ENCODE measurements around the gene KRTAP5-5. TPM values are rescaled to one million over a fixed set of nuclear protein-coding genes. Genes with fewer than 3 reads are reported as not detected.
"Not testable (repeated sequence)": the region's sequence is repeated elsewhere in the genome, so short reads cannot be mapped to it uniquely, and the experiment has no call there.

Gene KRTAP5-5
- total and polyA plus RNA-seq, 12 donors, result not detected

GRCh38 chr11:1589996-1590395 lies 39.6 kb upstream of the KRTAP5-5 start:
- intact Hi-C loops (cut with DNase I), result no loop called here
- no peaks in the 10 kb centered on the region for H3K36me3 ChIP-seq
- no peak overlapping the region for H3K4me3 ChIP-seq
- ATAC-seq (no peak), DNase-seq (no peak)
- peaks cover 0 to 9% (median 0%) of the 10 kb centered on the region in 7 donors for H3K27me3 ChIP-seq
- H3K4me1 ChIP-seq, result peaks cover 0 to 11% (median 0%) of the 10 kb centered on the region in 9 donors
- H3K9me3 ChIP-seq, result peaks cover 0 to 6% (median 0%) of the 10 kb centered on the region in 11 donors
- H3K27ac ChIP-seq, result peak overlapping the region in 4 of 10 donors; percentile 44 to 69 (median 59)
- TF ChIP-seq, protein P1, sequence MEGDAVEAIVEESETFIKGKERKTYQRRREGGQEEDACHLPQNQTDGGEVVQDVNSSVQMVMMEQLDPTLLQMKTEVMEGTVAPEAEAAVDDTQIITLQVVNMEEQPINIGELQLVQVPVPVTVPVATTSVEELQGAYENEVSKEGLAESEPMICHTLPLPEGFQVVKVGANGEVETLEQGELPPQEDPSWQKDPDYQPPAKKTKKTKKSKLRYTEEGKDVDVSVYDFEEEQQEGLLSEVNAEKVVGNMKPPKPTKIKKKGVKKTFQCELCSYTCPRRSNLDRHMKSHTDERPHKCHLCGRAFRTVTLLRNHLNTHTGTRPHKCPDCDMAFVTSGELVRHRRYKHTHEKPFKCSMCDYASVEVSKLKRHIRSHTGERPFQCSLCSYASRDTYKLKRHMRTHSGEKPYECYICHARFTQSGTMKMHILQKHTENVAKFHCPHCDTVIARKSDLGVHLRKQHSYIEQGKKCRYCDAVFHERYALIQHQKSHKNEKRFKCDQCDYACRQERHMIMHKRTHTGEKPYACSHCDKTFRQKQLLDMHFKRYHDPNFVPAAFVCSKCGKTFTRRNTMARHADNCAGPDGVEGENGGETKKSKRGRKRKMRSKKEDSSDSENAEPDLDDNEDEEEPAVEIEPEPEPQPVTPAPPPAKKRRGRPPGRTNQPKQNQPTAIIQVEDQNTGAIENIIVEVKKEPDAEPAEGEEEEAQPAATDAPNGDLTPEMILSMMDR (IDR thresholded peaks at IDR 0.05), result no peak
- 91 to 94% methylated on average over 6 of the region's 6 CpGs for WGBS, 2 donors

GRCh38 chr11:1592628-1593027 lies 36.9 kb upstream of the KRTAP5-5 start:
- Histone ChIP-seq H3K4me3 (no peak overlapping the region), H3K4me1 (peaks cover 0 to 23% (median 4%) of the 10 kb centered on the region in 9 donors), H3K27ac (no peak overlapping the region), H3K36me3 (no peaks in the 10 kb centered on the region), H3K27me3 (peaks cover 0 to 21% (median 3%) of the 10 kb centered on the region in 7 donors), H3K9me3 (peaks cover 0 to 6% (median 0%) of the 10 kb centered on the region in 11 donors)
- 81 to 85% methylated on average over 9 of the region's 9 CpGs for WGBS, 2 donors
- ATAC-seq (no peak), DNase-seq (no peak)
- TF ChIP-seq, protein P1 (IDR thresholded peaks at IDR 0.05), result no peak
- intact Hi-C loops (cut with DNase I), result no loop called here

DNA sequence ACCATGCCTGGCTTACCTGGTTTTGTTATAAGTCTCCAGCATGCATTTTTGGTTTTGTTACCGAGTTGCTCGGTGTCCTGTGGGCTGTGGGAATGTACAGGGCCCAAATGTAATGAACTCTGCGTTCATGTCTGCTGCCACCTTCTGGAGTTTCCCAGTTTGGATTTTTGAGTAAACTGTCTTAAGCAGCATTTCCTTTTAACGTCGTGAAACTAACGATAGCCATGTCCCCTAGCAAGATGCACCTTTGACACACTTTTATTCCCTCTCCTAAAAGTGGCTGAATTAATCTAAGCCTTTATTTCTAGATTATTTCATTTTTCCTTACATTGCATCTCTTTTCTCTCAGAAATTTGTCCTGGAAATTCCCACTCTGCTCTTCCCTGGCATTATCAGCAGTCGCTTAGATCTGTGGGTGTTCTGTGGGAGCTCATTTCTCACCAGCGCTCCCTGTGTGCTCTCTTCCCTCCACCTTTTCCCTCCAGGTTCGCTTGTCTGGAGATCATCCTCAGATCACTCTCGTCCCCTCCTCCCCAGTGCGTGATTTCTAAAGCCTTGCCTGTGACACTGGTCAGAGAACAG lies 33.5 kb upstream of the KRTAP5-5 start:
- Histone ChIP-seq H3K4me1 (peaks cover 0 to 18% (median 0%) of the 10 kb centered on the region in 9 donors), H3K27me3 (peaks cover 0 to 19% (median 3%) of the 10 kb centered on the region in 7 donors)
- H3K4me3 ChIP-seq; H3K36me3 ChIP-seq; DNase-seq; H3K9me3 ChIP-seq; H3K27ac ChIP-seq; intact Hi-C loops (cut with DNase I): not testable (repeated sequence)
- 47% methylated on average over 11 of the region's 11 CpGs for WGBS, 2 donors
- peak in 5 of 8 donors; percentile 16 to 72 (median 49) for ATAC-seq

GRCh38 chr11:1596576-1597121 lies 32.9 kb upstream of the KRTAP5-5 start:
- DNase-seq; H3K9me3 ChIP-seq; intact Hi-C loops (cut with DNase I); H3K27ac ChIP-seq; H3K4me3 ChIP-seq; H3K36me3 ChIP-seq: not testable (repeated sequence)
- Histone ChIP-seq H3K27me3 (peaks cover 0 to 18% (median 3%) of the 10 kb centered on the region in 7 donors), H3K4me1 (peaks cover 0 to 18% (median 0%) of the 10 kb centered on the region in 9 donors)
- 56 to 62% methylated on average over 19 of the region's 19 CpGs for WGBS, 2 donors
- peak in 4 of 8 donors; percentile 41 to 59 (median 52) for ATAC-seq

GRCh38 chr11:1597331-1597993 lies 32.1 kb upstream of the KRTAP5-5 start:
- ATAC-seq (no peak), DNase-seq (no peak)
- intact Hi-C loops (cut with DNase I), result no loop called here
- Histone ChIP-seq H3K9me3 (no peaks in the 10 kb centered on the region), H3K36me3 (no peaks in the 10 kb centered on the region), H3K4me1 (peaks cover 0 to 18% (median 0%) of the 10 kb centered on the region in 9 donors), H3K27me3 (peaks cover 0 to 18% (median 3%) of the 10 kb centered on the region in 7 donors), H3K27ac (no peak overlapping the region), H3K4me3 (no peak overlapping the region)
- WGBS, 2 donors, result 86 to 87% methylated on average over 10 of the region's 10 CpGs
- TF ChIP-seq, protein P1 (IDR thresholded peaks at IDR 0.05), result no peak
